Gastrocnemius medialis (tissue), 4 donors: ENCODE results near the gene ARHGAP26. TPM values are rescaled to one million over a fixed set of nuclear protein-coding genes. Genes with fewer than 3 reads are reported as not detected.

Experiments
- ATAC-seq, 2 donors: fragments of 150-250 bp; one replicate each; pipeline ENCODE4 v1.9.1; 2016
- DNase-seq, 2 donors: peaks; one replicate each; pipeline ENCODE4 v3.0.0-alpha.2; 2019
- H3K27ac ChIP-seq, 4 donors: fragments of 200-600 bp; sonication (generic); 1 replicate in 1 of 4; 2 replicates in 3 of 4; pipeline ENCODE4 v1.5.1; 2016 to 2018; ENCODE audit warnings: mild to moderate bottlenecking in 2 of 4, moderate library complexity in 1 of 4
- H3K27me3 ChIP-seq, 3 donors: fragments of 200-600 bp; sonication (generic) in 2 of 3; 1 replicate in 1 of 3; 2 replicates in 2 of 3; pipeline versions ENCODE4 v1.5.1 to v1.6.0; 2016 to 2019; ENCODE audit warnings: mild to moderate bottlenecking in 1 of 3, moderate library complexity in 1 of 3
- H3K36me3 ChIP-seq, 2 donors: fragments of 200-600 bp; sonication (generic) in 1 of 2; one replicate each; pipeline ENCODE4 v1.5.1; 2017 to 2018
- H3K4me1 ChIP-seq, 2 donors: fragments of 200-600 bp; sonication (generic) in 1 of 2; one replicate each; pipeline ENCODE4 v1.5.1; 2016 to 2017; ENCODE audit warnings: mild to moderate bottlenecking in 2 of 2
- H3K4me3 ChIP-seq, 4 donors: fragments of 200-600 bp; sonication (generic) in 3 of 4; 1 replicate in 1 of 4; 2 replicates in 3 of 4; pipeline ENCODE4 v1.5.1; 2016 to 2019; ENCODE audit warnings: mild to moderate bottlenecking in 2 of 4
- H3K9me3 ChIP-seq, 3 donors: fragments of 200-600 bp; sonication (generic) in 2 of 3; 1 replicate in 1 of 3; 2 replicates in 2 of 3; pipeline ENCODE4 v1.5.1; 2016 to 2019
- POLR2A ChIP-seq, 2 donors: fragments of 450-650 bp; IDR thresholded peaks; one replicate each; pipeline ENCODE4 v1.6.1; 2017; ENCODE audit warnings: antibody characterized with exemption in 2 of 2, mild to moderate bottlenecking in 2 of 2, moderate library complexity in 2 of 2
- in situ Hi-C, 4 donors: fragments of 200-750 bp; cut with MboI; loops; one replicate each; pipeline versions ENCODE4 v1.15.0 to v1.8.0; 2017; ENCODE audit warnings: low sequenced_read_pairs in 4 of 4
- intact Hi-C: fragments of 100-400 bp; cut with DNase I; formaldehyde crosslinking; loops from one replicate; pipeline ENCODE4 v1.15.1; 2023; ENCODE audit warnings: low total_unique reads
- total RNA-seq, 4 donors: library from RNA; depleted of rRNA; stranded (reverse); fragments of >200 nt; gene quantifications; one replicate each; pipeline versions ENCODE4 v1.1.0 to v1.2.3, GENCODE V29; 2016
- TF ChIP-seq, protein P1 (sequence below), 5 experiments: fragments of 450-650 bp in 3 of 5; fragments of 200-600 bp in 2 of 5; sonication (generic) in 2 of 5; IDR thresholded peaks in 4 of 5; conservative IDR thresholded peaks in 1 of 5; 1 replicate in 4 of 5; 2 replicates in 1 of 5; pipeline ENCODE4 v1.5.1; 2016 to 2019; ENCODE audit warnings: antibody characterized with exemption in 5 of 5, mild to moderate bottlenecking in 3 of 5, moderate library complexity in 3 of 5

Gene ARHGAP26
- total RNA-seq, 4 donors from 2014 or later: 9.1 to 22.4 (median 13.4) TPM

DNA sequence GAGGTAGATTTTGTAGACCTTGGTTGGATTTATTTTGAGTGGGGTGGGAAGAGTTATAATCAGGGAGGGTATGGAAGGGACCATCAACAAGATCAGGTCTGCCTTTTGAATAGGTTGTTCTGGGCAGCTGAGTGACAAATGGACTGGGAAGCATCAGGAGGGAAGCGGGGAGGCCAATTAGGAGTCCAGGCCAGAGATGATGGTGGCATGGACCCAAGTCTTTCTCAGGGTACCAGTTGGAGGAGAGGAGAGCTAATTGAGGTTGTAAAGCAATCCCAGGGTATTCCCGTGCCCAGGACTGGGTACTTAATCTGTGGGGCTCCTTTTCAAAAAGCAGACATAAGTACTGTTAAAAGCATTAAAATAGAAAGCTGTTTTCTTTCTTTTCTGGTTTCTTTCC, 88.9 kb downstream of the ARHGAP26 start:
- peaks cover 4 to 13% of the 10 kb centered on the region in 2 donors for H3K4me1 ChIP-seq
- ATAC-seq: no peak

DNA sequence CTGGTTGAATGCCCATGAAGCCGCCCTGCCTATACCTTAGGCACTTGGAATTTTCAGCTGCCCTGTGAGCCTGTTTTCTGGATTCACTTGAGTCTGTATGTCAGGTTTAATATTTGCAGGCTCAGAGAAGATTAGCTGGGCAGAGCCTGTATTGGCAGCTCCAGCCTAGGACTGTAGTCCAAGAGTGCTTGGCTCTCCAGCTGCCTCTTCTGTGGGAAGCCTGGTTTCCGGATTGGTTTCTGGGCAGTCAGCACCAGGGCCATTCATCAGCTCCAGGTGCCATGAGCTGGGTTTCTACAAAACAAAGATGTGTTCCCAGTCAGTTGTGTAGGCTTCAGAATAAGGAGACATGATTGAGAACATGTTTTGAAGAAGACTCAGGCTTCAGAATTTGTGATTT, 90.1 kb downstream of the ARHGAP26 start:
- no peaks in the 10 kb centered on the region for H3K27me3 ChIP-seq

More for the DNA sequence above, 88.9 kb downstream of the ARHGAP26 start:
- no peak overlapping the region for H3K27ac ChIP-seq
- no peaks in the 10 kb centered on the region for H3K27me3 ChIP-seq
- intact Hi-C loops (no loop called here), in situ Hi-C loops (no loop called here)
- no peak for DNase-seq
- H3K36me3 ChIP-seq: no peaks in the 10 kb centered on the region
- no peak overlapping the region for H3K4me3 ChIP-seq
- TF ChIP-seq, protein P1, sequence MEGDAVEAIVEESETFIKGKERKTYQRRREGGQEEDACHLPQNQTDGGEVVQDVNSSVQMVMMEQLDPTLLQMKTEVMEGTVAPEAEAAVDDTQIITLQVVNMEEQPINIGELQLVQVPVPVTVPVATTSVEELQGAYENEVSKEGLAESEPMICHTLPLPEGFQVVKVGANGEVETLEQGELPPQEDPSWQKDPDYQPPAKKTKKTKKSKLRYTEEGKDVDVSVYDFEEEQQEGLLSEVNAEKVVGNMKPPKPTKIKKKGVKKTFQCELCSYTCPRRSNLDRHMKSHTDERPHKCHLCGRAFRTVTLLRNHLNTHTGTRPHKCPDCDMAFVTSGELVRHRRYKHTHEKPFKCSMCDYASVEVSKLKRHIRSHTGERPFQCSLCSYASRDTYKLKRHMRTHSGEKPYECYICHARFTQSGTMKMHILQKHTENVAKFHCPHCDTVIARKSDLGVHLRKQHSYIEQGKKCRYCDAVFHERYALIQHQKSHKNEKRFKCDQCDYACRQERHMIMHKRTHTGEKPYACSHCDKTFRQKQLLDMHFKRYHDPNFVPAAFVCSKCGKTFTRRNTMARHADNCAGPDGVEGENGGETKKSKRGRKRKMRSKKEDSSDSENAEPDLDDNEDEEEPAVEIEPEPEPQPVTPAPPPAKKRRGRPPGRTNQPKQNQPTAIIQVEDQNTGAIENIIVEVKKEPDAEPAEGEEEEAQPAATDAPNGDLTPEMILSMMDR (IDR thresholded peaks at IDR 0.05 in 4 of 5, conservative IDR thresholded peaks at IDR 0.05 in 1 of 5): no peak
- TF ChIP-seq POLR2A (IDR thresholded peaks at IDR 0.05): no peak
- no peaks in the 10 kb centered on the region for H3K9me3 ChIP-seq

GRCh38 chr5:142861011-142861410, 90.8 kb downstream of the ARHGAP26 start:
- no peak for TF ChIP-seq POLR2A (IDR thresholded peaks at IDR 0.05)
- TF ChIP-seq, protein P1 (IDR thresholded peaks at IDR 0.05 in 4 of 5, conservative IDR thresholded peaks at IDR 0.05 in 1 of 5): no peak
- no peak overlapping the region for H3K27ac ChIP-seq
- H3K27me3 ChIP-seq: no peaks in the 10 kb centered on the region
- intact Hi-C loops: no loop called here
- H3K36me3 ChIP-seq: no peaks in the 10 kb centered on the region
- DNase-seq (no peak), ATAC-seq (no peak)
- no peak overlapping the region for H3K4me3 ChIP-seq
- in situ Hi-C loops: loop anchor here in 2 of 4 donors (10.0 kb wide), 2 partner anchors 106 to 116 kb away; no protein-coding TSS in a partner anchor
- H3K4me1 ChIP-seq: peaks cover 15 to 16% of the 10 kb centered on the region in 2 donors
- H3K9me3 ChIP-seq: no peaks in the 10 kb centered on the region

More for the DNA sequence above, 90.1 kb downstream of the ARHGAP26 start:
- in situ Hi-C loops (loop anchor here in 2 of 4 donors (10.0 kb wide), 2 partner anchors 105 to 115 kb away; no protein-coding TSS in a partner anchor), intact Hi-C loops (no loop called here)
- H3K4me3 ChIP-seq: no peak overlapping the region
- H3K27ac ChIP-seq: no peak overlapping the region
- TF ChIP-seq POLR2A (IDR thresholded peaks at IDR 0.05): no peak
- TF ChIP-seq, protein P1 (IDR thresholded peaks at IDR 0.05 in 4 of 5, conservative IDR thresholded peaks at IDR 0.05 in 1 of 5): no peak
- no peaks in the 10 kb centered on the region for H3K9me3 ChIP-seq
- no peaks in the 10 kb centered on the region for H3K36me3 ChIP-seq
- DNase-seq (no peak), ATAC-seq (no peak)
- peaks cover 15 to 16% of the 10 kb centered on the region in 2 donors for H3K4me1 ChIP-seq

DNA sequence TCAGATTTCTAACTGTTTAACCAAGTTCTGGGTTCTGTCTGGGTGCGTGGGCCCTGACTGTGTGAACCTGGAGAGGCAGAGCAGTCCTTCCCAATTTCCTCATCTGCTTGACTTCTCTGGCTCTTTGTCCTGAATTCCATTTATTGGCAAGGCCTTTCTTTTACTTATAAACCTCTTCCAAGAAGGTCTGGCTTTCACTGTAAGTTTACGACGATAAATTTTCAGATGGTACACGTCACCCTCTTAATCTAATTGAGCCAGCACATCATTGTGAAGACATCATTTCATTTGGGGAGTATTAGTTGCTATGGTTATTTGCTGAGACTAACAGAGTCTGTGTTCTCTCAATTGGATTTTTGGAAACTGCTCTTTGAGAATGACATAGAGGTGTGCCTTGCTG, 92.4 kb downstream of the ARHGAP26 start:
- TF ChIP-seq POLR2A (IDR thresholded peaks at IDR 0.05): no peak
- TF ChIP-seq, protein P1 (IDR thresholded peaks at IDR 0.05 in 4 of 5, conservative IDR thresholded peaks at IDR 0.05 in 1 of 5): no peak
- no peak overlapping the region for H3K4me3 ChIP-seq
- peaks cover 15 to 20% of the 10 kb centered on the region in 2 donors for H3K4me1 ChIP-seq
- in situ Hi-C loops: loop anchor here in 2 of 4 donors (10.0 kb wide), 2 partner anchors 108 to 118 kb away; no protein-coding TSS in a partner anchor
- H3K27ac ChIP-seq: no peak overlapping the region
- no peak for DNase-seq
- intact Hi-C loops: no loop called here
- no peaks in the 10 kb centered on the region for H3K27me3 ChIP-seq
- H3K36me3 ChIP-seq: no peaks in the 10 kb centered on the region
- H3K9me3 ChIP-seq: no peaks in the 10 kb centered on the region
- ATAC-seq: no peak

DNA sequence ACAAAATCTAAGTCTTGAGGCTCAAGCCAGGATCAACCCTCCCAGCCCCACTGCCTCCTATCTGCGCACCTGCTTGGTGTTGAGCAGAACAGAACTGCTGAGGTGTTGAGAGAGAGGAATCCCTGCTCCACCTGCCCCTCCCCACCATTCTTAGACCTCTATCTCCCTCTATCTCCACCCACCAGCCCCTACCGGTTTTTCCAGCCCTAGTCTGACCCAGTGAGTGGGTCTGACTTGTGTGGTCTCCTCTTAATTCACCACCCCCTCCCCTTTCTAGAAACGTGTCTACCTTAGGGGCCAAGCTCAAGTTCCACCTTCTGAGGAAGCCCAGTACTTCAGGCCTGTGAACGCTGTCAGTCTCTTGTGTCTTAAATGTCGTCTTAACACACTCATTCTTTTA, 93.7 kb downstream of the ARHGAP26 start:
- Histone ChIP-seq H3K4me1 (peaks cover 15 to 20% of the 10 kb centered on the region in 2 donors), H3K27ac (no peak overlapping the region), H3K4me3 (no peak overlapping the region), H3K27me3 (no peaks in the 10 kb centered on the region), H3K9me3 (no peaks in the 10 kb centered on the region), H3K36me3 (no peaks in the 10 kb centered on the region)
- intact Hi-C loops: no loop called here
- TF ChIP-seq, protein P1 (IDR thresholded peaks at IDR 0.05 in 4 of 5, conservative IDR thresholded peaks at IDR 0.05 in 1 of 5): no peak
- TF ChIP-seq POLR2A (IDR thresholded peaks at IDR 0.05): no peak
- no peak for DNase-seq
- ATAC-seq: no peak
- in situ Hi-C loops: loop anchor here in 2 of 4 donors (10.0 kb wide), 2 partner anchors 109 to 119 kb away; no protein-coding TSS in a partner anchor
